ENCODE data around the gene CDH23.

The CDH23 gene

GRCh38 chr10:71538608-71539260, 142.0 kb downstream of the CDH23 start:
- DNase-seq = no peak

DNA sequence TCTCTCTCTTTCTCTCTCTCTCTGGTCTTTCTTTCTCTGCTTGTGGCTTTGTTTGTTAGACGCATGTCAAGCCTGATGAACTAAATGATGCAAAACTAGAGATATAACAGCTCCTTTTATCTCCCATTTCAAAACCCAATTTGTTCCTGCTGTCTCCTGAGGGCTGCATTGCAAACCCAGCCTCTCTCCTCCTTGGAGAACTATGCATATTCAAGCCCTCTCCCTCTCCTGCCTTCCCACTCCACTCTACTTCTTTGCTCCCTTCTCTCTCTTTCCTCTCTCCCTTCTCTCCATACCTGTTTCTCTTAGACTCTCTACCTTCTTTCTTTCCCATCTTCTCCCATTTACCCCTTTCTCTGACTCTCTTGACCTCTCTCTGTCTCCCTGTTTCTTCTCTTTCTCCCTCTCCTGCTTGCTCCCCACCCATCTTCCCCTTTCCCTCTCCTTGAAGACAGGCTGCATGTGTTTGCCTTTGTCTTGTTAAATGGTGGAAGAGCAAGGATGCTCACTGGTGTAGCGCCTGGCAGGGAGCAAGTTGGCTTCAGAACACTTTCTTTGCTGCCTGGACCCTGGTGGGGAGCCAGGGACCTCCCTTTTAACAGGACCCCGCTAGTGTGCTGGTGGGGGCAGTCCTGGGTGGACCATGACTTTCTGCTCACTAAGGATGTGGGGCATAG, 142.9 kb downstream of the CDH23 start:
- DNase-seq = no peak

DNA sequence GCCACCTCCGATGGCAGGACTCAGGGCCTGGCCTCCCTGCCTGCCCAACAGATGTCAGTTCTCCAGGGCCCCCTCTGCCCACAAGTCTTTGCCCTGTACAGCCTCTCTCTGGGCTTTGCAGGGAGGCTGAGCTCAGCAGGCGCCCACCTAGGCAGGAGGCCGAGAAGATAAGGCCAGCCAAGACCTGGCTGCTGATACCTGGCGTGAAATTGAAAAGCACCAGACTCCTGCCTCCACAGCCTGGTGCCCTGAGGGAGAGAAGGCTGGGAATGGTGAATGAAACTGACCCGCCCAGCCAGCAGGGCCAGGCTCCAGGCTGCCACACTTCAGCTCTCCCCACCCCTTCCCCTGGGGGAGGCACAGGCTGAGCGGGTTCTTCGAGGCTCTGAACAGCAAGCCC, 145.8 kb downstream of the CDH23 start:
- DNase-seq = no peak

DNA sequence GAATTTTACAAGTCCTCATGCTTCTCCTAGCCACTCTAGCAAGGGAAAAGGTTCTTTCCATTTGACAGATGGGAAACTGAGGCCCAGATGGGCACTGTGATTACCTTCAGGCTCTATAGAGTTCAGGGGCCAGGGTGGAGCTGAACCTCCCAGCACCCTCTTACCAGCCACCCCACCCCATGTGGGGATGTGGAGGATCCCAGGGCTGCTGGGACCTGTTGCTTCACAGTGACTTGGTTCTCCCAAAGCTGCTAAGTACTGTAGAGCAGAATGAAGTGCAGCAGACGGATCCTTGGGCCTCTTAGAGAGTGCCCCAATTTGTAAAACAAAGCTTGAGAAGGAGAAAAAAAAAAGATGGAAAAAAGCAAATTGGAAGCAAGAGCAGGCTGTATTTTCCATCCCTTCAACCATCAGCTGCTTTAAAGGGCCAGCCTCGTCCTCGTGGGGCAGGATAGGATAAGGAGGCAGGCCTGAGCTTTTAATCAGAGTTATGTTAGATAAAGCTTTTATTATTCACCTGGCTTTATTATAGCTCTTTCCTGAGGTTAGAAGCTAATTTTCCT, 147.0 kb downstream of the CDH23 start:
- DNase-seq = no peak

DNA sequence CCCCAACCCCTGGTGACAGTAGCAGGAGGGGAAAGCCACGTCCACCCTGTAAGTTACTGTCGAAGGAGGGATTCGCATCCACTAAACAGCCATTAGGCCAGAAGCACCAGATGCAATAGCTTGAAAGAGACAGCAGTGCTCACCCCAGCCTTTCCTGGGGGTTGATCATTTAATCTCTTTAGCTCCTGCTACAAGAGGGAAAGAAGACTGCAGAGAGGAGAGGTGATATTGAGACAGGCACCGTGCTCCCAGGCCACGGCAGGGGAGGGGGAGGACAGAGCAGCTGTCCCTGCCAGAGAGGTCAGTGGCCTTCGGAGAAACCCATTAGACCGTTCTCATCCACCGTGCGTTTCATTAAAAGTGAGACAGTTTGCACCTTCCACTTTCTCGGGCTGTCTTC, 148.3 kb downstream of the CDH23 start:
- no peak for DNase-seq

GRCh38 chr10:71546220-71546619, 149.5 kb downstream of the CDH23 start:
- no peak for DNase-seq

- DNase-seq = no peak
These were observed 150.6 kb downstream of the CDH23 start for GRCh38 chr10:71547312-71547711.

DNA sequence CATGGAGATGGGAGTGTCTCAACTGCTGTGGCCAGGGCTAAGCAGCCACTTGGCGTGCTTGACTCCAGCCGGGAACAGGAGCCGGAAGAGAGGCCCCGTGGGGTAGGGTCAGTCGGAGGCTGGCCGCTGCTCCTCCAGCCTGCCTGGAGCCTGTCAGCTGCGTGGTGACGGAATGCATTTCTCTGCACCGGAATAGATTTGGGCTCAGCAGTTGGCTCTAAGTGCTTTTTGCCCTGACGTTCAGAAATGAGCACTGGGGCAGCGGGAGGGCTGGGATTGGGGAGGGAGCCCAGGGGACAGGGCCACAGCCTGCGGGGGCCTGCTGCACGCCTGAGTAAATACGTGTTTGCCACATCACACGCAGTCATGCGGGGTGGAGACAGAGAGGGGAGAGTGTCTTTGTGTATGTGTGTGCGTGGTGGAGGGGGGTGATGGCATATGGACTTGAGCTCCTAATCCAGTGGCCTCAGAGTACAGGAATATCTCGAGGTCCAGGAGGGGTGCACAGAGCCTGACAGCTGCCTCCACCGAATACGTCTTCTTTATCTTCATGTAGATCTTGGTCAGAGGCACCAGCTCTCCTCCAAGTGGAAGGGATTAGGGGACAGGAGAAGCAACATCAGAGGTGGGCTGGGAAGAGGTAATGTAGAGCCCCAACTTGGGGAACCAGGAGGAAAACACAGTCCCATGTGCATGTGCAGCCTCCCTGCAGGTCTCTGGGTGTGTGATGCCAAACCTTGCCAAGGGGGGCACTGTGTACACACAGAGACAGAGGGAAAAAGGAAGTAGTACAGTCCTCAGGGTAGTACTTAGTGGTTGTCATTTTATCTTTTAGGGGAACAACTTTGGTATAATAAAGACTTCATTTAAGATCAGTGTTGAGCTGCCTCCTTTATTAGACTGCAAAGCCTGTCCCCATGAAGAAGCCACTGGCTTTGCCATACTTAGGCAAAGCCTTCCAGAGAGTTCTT, 151.4 kb downstream of the CDH23 start:
- no peak for DNase-seq

- no peak for DNase-seq
These were observed 153.2 kb downstream of the CDH23 start for GRCh38 chr10:71549766-71550533.

- no peak for DNase-seq
These were observed 153.9 kb downstream of the CDH23 start for GRCh38 chr10:71550628-71551027.

- no peak for DNase-seq
These were observed 155.2 kb downstream of the CDH23 start for GRCh38 chr10:71551970-71552369.

GRCh38 chr10:71553432-71553831, 156.7 kb downstream of the CDH23 start:
- no peak for DNase-seq

GRCh38 chr10:71554671-71555070, 158.0 kb downstream of the CDH23 start:
- DNase-seq = no peak

- DNase-seq = no peak
These were observed 158.5 kb downstream of the CDH23 start for GRCh38 chr10:71555087-71555723.

DNA sequence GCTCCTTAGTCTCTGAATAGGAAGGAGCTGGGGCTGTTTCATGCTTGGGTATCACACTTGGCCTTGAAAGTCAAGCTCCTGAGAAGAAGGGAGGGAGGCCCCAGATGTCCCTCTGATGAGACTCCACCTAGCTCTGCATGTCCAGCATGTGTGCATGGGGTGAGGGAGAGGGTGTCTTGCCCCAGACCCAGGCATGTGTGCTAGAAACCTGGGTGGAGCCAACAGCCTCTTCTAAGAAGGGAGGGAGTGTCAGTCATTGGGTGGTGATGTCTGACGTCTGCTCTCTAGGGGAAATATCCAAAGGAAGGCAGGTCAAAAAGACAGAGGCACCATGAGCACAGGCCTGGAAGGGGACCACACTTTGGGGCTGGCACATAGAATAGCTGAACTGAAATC, 159.0 kb downstream of the CDH23 start:
- DNase-seq = no peak

DNA sequence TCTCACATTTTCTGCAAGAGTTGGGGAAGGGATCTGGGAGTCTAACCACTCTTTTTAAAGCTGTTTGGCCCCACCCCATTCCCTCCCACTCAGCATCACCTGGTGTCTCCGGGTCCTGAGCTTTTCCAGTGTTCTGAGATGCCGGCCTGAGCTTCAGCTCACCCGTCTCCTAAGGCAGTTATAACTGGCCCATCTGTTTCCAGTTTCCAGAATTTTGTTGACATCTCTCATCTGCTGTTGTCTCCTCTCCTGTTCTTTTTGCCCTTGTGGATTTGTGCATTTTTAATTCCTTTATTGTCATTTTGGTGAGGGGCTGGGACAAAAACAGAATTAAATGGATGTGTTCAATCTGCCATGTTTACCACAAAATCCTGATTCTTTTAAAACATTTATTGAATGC, 162.3 kb downstream of the CDH23 start:
- no peak for DNase-seq

GRCh38 chr10:71561003-71561574, 164.4 kb downstream of the CDH23 start:
- no peak for DNase-seq

DNA sequence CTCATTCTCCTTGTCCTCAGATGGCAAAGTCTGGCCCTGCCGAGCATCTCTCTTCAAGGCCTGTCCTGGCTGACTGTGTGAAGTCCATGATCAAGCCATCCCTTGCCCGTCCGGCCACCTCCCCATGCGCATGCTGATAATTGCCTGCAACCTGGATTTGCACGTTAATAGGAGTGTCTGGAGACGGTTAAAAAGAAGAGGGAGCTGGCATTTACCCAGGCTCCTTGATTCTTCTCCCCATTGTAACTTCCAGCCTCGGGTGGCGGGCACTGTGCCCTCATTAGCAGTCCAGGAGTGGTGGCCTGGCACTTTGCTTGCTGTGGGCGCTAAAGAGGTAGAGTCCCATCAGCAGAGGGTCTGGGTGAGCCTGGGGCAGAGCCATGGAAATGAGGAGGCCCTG, 165.5 kb downstream of the CDH23 start:
- DNase-seq = no peak

DNA sequence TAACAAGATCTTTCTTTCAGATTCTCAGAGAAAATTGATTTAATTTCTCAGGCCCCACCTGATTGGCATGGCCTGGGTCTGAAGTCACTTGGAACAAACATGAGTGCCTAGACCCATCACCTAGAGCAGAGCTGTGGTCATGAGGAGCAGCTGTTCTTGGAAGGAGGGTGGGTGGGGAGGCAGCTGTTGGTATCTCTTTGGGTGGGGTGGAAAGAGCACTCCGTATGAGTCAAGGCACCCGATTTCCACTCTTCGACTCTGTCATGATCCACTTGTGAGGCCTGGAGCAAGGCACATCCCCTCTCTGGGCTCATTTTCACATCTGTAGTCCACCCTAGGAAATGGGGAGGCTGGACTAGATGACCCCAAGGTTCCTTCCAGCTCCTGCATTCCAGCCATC, 166.2 kb downstream of the CDH23 start:
- DNase-seq = no peak

- no peak for DNase-seq
These were observed 167.6 kb downstream of the CDH23 start for GRCh38 chr10:71564194-71564820.
